ENCODE measurements around the gene CADM4. TPM values are rescaled to one million over a fixed set of nuclear protein-coding genes. Genes with fewer than 3 reads are reported as not detected.

Gene CADM4
- total and polyA plus RNA-seq, 2 donors (not counting 1 experiment from before 2014, with no cell fraction given): 0.21 to 0.42 TPM

DNA sequence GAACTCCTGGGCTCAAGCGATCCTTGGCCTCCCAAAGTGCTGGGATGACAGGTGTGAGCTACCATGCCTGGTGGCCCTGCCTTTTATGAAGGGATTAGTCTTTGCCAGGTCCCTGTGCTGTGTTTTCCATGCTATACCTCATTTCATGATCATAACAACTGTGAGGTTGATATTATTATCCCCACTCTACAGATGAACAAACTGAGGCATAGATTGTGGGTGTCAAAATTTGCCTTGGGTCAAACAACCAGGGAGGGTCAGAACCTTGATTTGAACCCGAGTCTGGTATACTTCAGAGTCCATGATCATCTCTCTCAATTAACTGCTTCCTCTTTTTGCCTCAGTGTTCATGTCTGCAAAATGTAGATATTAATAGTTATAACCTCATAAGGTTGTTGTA is 57.2 kb downstream of the CADM4 start:
- H2AFZ ChIP-seq (ENCODE audit: insufficient read depth, low read depth, low read length, poor library complexity, severe bottlenecking): no peak overlapping the region
- H3K79me2 ChIP-seq (ENCODE audit: control insufficient read depth, insufficient read depth, low read length): peaks cover 11% of the 10 kb centered on the region
- H3K27ac ChIP-seq (ENCODE audit: low read length in 2 of 2): no peak overlapping the region
- no peak overlapping the region for H3K4me3 ChIP-seq (ENCODE audit: control extremely low read depth in 1 of 5, extremely low read depth in 1 of 5, insufficient read depth in 1 of 5, low read depth in 2 of 5, low read length in 4 of 5)
- H3K27me3 ChIP-seq (replicated peaks in 1 of 4; ENCODE audit: control extremely low read depth in 1 of 4, control insufficient read depth in 3 of 4, insufficient read depth in 4 of 4, low read length in 3 of 4): no peaks in the 10 kb centered on the region
- TF ChIP-seq, protein P1, sequence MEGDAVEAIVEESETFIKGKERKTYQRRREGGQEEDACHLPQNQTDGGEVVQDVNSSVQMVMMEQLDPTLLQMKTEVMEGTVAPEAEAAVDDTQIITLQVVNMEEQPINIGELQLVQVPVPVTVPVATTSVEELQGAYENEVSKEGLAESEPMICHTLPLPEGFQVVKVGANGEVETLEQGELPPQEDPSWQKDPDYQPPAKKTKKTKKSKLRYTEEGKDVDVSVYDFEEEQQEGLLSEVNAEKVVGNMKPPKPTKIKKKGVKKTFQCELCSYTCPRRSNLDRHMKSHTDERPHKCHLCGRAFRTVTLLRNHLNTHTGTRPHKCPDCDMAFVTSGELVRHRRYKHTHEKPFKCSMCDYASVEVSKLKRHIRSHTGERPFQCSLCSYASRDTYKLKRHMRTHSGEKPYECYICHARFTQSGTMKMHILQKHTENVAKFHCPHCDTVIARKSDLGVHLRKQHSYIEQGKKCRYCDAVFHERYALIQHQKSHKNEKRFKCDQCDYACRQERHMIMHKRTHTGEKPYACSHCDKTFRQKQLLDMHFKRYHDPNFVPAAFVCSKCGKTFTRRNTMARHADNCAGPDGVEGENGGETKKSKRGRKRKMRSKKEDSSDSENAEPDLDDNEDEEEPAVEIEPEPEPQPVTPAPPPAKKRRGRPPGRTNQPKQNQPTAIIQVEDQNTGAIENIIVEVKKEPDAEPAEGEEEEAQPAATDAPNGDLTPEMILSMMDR (IDR thresholded peaks at IDR 0.05): no peak
- TF ChIP-seq EZH2 (IDR thresholded peaks at IDR 0.05; ENCODE audit: borderline replicate concordance, insufficient read depth, low read depth, low read length, poor library complexity, severe bottlenecking): no peak
- no peaks in the 10 kb centered on the region for H4K20me1 ChIP-seq (ENCODE audit: control insufficient read depth, insufficient read depth, low read length, poor library complexity, severe bottlenecking)
- Mint-ChIP-seq H3K4me1 (peaks cover 53% of the 10 kb centered on the region), H3K4me3 (no peak overlapping the region), H3K27me3 (no peaks in the 10 kb centered on the region), H3K9me3 (ENCODE audit: insufficient read depth) (no peaks in the 10 kb centered on the region), H3K27ac (no peak overlapping the region)
- ATAC-seq (ENCODE audit: low read depth) (no peak), DNase-seq (no peak)
- H3K9me3 ChIP-seq (ENCODE audit: control extremely low read depth in 1 of 3, control insufficient read depth in 2 of 3, insufficient read depth in 1 of 3, low read length in 2 of 3): peaks cover 0 to 8% (median 0%) of the 10 kb centered on the region in 3 donors
- intact Hi-C loops (cut with micrococcal nuclease): no loop called here
- CTCF ChIA-PET: no interaction called here
- H3K9ac ChIP-seq (ENCODE audit: low read length): no peak overlapping the region
- H3K4me2 ChIP-seq (replicated peaks; ENCODE audit: low read depth, low read length, poor library complexity, severe bottlenecking): no peak overlapping the region
- H3K4me1 ChIP-seq (ENCODE audit: control insufficient read depth in 2 of 2, insufficient read depth in 2 of 2, low read length in 2 of 2): peaks cover 29 to 64% of the 10 kb centered on the region in 2 donors
- 100% methylated on average over 1 of the region's 2 CpGs for WGBS (ENCODE audit: insufficient coverage)
- H3K36me3 ChIP-seq (replicated peaks in 1 of 2; ENCODE audit: control extremely low read depth in 1 of 2, control insufficient read depth in 1 of 2, extremely low read depth in 1 of 2, insufficient read depth in 2 of 2, low read length in 1 of 2): no peaks in the 10 kb centered on the region
- POLR2A ChIA-PET: no interaction called here

DNA sequence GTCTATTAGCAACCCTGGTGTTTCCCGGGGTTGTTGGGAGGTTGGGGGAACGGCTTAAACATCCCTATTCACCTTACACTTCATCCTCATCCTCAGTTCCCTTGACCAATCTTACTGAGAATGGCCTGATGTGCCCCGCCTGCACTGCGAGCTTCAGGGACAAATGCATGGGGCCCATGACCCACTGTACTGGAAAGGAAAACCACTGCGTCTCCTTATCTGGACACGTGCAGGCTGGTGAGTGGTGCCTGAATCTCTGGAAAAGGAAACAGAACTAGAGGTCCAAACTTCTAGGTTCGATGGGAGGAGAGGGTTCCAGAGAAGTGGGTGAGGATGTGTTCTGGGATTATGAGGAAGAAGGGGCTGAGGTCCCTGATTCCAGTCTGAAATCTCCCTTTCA is 58.2 kb downstream of the CADM4 start:
- H4K20me1 ChIP-seq (ENCODE audit: control insufficient read depth, insufficient read depth, low read length, poor library complexity, severe bottlenecking): no peaks in the 10 kb centered on the region
- DNase-seq: no peak
- TF ChIP-seq, protein P1 (IDR thresholded peaks at IDR 0.05): no peak
- no peak for TF ChIP-seq EZH2 (IDR thresholded peaks at IDR 0.05; ENCODE audit: borderline replicate concordance, insufficient read depth, low read depth, low read length, poor library complexity, severe bottlenecking)
- no peak overlapping the region for H2AFZ ChIP-seq (ENCODE audit: insufficient read depth, low read depth, low read length, poor library complexity, severe bottlenecking)
- Mint-ChIP-seq H3K4me1 (peaks cover 53% of the 10 kb centered on the region), H3K4me3 (peak overlapping the region; percentile 29), H3K9me3 (ENCODE audit: insufficient read depth) (no peaks in the 10 kb centered on the region), H3K27ac (peak overlapping the region; percentile 46), H3K27me3 (no peaks in the 10 kb centered on the region)
- H3K27ac ChIP-seq (ENCODE audit: low read length in 2 of 2): no peak overlapping the region
- ChIA-PET CTCF (no interaction called here), POLR2A (interaction anchor here (0.7 kb wide), 1 partner anchor 49 kb away, joined by 5 read pairs; the partner anchor contains the start of gene ZNF575)
- 48% methylated on average over 4 of the region's 7 CpGs for WGBS (ENCODE audit: insufficient coverage)
- H3K9ac ChIP-seq (ENCODE audit: low read length): no peak overlapping the region
- H3K79me2 ChIP-seq (ENCODE audit: control insufficient read depth, insufficient read depth, low read length): peaks cover 11% of the 10 kb centered on the region
- no peak overlapping the region for H3K4me3 ChIP-seq (ENCODE audit: control extremely low read depth in 1 of 5, extremely low read depth in 1 of 5, insufficient read depth in 1 of 5, low read depth in 2 of 5, low read length in 4 of 5)
- H3K9me3 ChIP-seq (ENCODE audit: control extremely low read depth in 1 of 3, control insufficient read depth in 2 of 3, insufficient read depth in 1 of 3, low read length in 2 of 3): peaks cover 0 to 8% (median 0%) of the 10 kb centered on the region in 3 donors
- no peaks in the 10 kb centered on the region for H3K27me3 ChIP-seq (replicated peaks in 1 of 4; ENCODE audit: control extremely low read depth in 1 of 4, control insufficient read depth in 3 of 4, insufficient read depth in 4 of 4, low read length in 3 of 4)
- H3K36me3 ChIP-seq (replicated peaks in 1 of 2; ENCODE audit: control extremely low read depth in 1 of 2, control insufficient read depth in 1 of 2, extremely low read depth in 1 of 2, insufficient read depth in 2 of 2, low read length in 1 of 2): no peaks in the 10 kb centered on the region
- H3K4me2 ChIP-seq (replicated peaks; ENCODE audit: low read depth, low read length, poor library complexity, severe bottlenecking): no peak overlapping the region
- ATAC-seq (ENCODE audit: low read depth): no peak
- H3K4me1 ChIP-seq (ENCODE audit: control insufficient read depth in 2 of 2, insufficient read depth in 2 of 2, low read length in 2 of 2): peaks cover 29 to 65% of the 10 kb centered on the region in 2 donors
- intact Hi-C loops (cut with micrococcal nuclease): no loop called here
